PC-9 (cell line): ENCODE data around the gene ACSS3. TPM values are rescaled to one million over a fixed set of nuclear protein-coding genes. Genes with fewer than 3 reads are reported as not detected.

ENCODE experiments used
- BruUV-seq: library from RNA; stranded (reverse); fragments of 400-500 nt; replicated peaks from 2 replicates; lab custom pipeline; 2021; lab: Mats Ljungman, UMichigan
- CTCF ChIA-PET: fragments of 300-600 bp; sonication (Branson Sonifier 250); formaldehyde crosslinking; loops from one replicate; lab custom pipeline; 2022; ENCODE audit warnings: antibody characterized with exemption; lab: Charles Lee
- POLR2A ChIA-PET: fragments of 300-600 bp; sonication (Branson Sonifier 250); formaldehyde crosslinking; loops from one replicate; lab custom pipeline; 2022; ENCODE audit warnings: antibody characterized with exemption; ENCODE audit not compliant: unreplicated experiment; lab: Charles Lee
- DNase-seq, 2 experiments: peaks; one replicate each; pipeline versions ENCODE4 v3.0.0 to v3.0.0-alpha.2; 2015 to 2022; ENCODE audit warnings: mixed read lengths in 1 of 2
- H2AFZ ChIP-seq: fragments of 200-600 bp; sonication (generic); 2 replicates; pipeline ENCODE4 v1.8.1; 2017; ENCODE audit warnings: antibody characterized with exemption
- H3F3A ChIP-seq: fragments of 200-600 bp; sonication (generic); 2 replicates; pipeline ENCODE4 v1.8.1; 2017; ENCODE audit warnings: antibody characterized with exemption, mild to moderate bottlenecking, low read depth; ENCODE audit not compliant: insufficient read depth
- H3K27ac ChIP-seq: fragments of 200-600 bp; sonication (generic); 2 replicates; pipeline ENCODE4 v1.6.1; 2016; ENCODE audit warnings: mixed run types
- H3K27me3 ChIP-seq: fragments of 200-600 bp; sonication (generic); 2 replicates; pipeline ENCODE4 v1.6.1; 2016; ENCODE audit warnings: low read depth, mixed run types; ENCODE audit not compliant: insufficient read depth
- H3K36me3 ChIP-seq: fragments of 200-600 bp; sonication (generic); 2 replicates; pipeline ENCODE4 v1.6.1; 2016; ENCODE audit warnings: low read depth, mixed run types
- H3K4me1 ChIP-seq: fragments of 200-600 bp; sonication (generic); replicated peaks from 2 replicates; pipeline ENCODE4 v1.6.1; 2016; ENCODE audit warnings: mixed run types; ENCODE audit not compliant: insufficient read depth
- H3K4me2 ChIP-seq: fragments of 200-600 bp; sonication (generic); 2 replicates; pipeline ENCODE4 v1.6.1; 2017; ENCODE audit warnings: mixed run types
- H3K4me3 ChIP-seq: fragments of 200-600 bp; sonication (generic); 2 replicates; pipeline ENCODE4 v1.6.1; 2016; ENCODE audit warnings: mixed run types
- H3K79me2 ChIP-seq: fragments of 200-600 bp; sonication (generic); 2 replicates; pipeline ENCODE4 v1.6.1; 2017; ENCODE audit warnings: low read depth, mixed run types
- H3K9me2 ChIP-seq: fragments of 200-600 bp; sonication (generic); 2 replicates; pipeline ENCODE4 v1.8.1; 2017; ENCODE audit warnings: mild to moderate bottlenecking; ENCODE audit not compliant: insufficient read depth
- H3K9me3 ChIP-seq: fragments of 200-600 bp; sonication (generic); 2 replicates; pipeline ENCODE4 v1.8.1; 2016; ENCODE audit warnings: low read depth; ENCODE audit not compliant: insufficient read depth
- H4K20me1 ChIP-seq: fragments of 200-600 bp; sonication (generic); 2 replicates; pipeline ENCODE4 v1.8.1; 2017; ENCODE audit not compliant: insufficient read depth
- CTCF ChIP-seq: fragments of 200-600 bp; sonication (generic); conservative IDR thresholded peaks from 2 replicates; pipeline ENCODE4 v1.6.1; 2017; ENCODE audit warnings: mixed run types, antibody characterized with exemption, mild to moderate bottlenecking, moderate library complexity
- EZH2 ChIP-seq: fragments of 200-600 bp; sonication (generic); IDR thresholded peaks from 2 replicates; pipeline ENCODE4 v1.8.0; 2017; ENCODE audit warnings: antibody characterized with exemption, low read depth
- intact Hi-C: fragments of 100-400 bp; cut with micrococcal nuclease; formaldehyde crosslinking; loops from one replicate; pipeline ENCODE4 v1.10.0; 2022; ENCODE audit not compliant: unreplicated experiment
- total RNA-seq: library from RNA; stranded (reverse); gene quantifications from 2 replicates; pipeline ENCODE4 v1.2.3, GENCODE V29; 2021

ACSS3 gene
- total RNA-seq, 1 experiment from 2014 or later = 8.5 TPM

DNA sequence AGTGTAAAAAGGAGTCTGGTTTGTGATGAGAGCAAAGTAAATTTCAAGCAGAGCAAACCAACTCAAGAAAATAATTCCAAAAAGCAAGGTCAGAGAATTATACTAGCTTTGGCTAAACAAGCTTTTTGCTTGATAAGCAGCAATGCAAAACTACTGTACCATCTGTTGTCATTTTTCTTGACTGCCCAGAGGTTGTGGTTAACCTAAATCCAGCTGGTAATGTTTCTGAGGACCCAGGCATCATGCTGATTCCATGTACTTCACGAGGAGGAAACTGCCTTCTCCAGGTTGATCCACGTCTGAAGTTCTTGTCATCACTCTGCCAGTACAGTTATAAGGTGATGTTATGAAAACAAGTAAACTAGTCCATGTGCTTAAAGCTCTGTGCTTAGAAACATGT, 185.2 kb downstream of the ACSS3 start:
- ChIA-PET CTCF (no interaction called here), POLR2A (no interaction called here)
- Histone ChIP-seq H4K20me1 (no peaks in the 10 kb centered on the region), H3K79me2 (no peaks in the 10 kb centered on the region), H3K4me3 (no peak overlapping the region), H3K4me1 (no peaks in the 10 kb centered on the region), H3F3A (no peaks in the 10 kb centered on the region), H2AFZ (no peak overlapping the region), H3K9me2 (no peaks in the 10 kb centered on the region), H3K27me3 (no peaks in the 10 kb centered on the region), H3K9me3 (no peaks in the 10 kb centered on the region), H3K27ac (no peak overlapping the region), H3K36me3 (no peaks in the 10 kb centered on the region), H3K4me2 (no peak overlapping the region)
- DNase-seq = no peak
- no TSS peak for BruUV-seq
- TF ChIP-seq EZH2 (no peak), CTCF (no peak)
- intact Hi-C loops = no loop called here

DNA sequence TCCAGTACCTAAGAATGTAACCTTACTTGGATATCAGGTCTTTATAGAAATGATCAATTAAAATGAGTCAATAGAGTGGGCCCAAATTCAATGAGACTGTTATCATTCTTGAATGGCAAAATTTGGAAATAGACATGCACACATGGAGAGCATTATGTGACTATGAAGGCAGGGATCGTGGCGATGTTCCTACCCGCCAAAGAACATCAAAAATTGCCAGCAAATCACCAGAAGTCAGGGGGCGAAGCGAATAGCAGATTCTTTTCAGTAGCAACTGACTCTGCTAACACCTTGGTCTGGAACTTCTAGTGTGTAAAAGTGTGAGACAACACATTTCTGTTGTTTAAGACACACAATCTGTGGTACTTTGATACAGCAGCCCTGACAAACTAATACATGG, 192.5 kb downstream of the ACSS3 start:
- intact Hi-C loops = no loop called here
- Histone ChIP-seq H3K9me2 (no peaks in the 10 kb centered on the region), H3K79me2 (no peaks in the 10 kb centered on the region), H3F3A (no peaks in the 10 kb centered on the region), H2AFZ (no peak overlapping the region), H3K36me3 (no peaks in the 10 kb centered on the region), H3K27ac (no peak overlapping the region), H4K20me1 (no peaks in the 10 kb centered on the region), H3K4me2 (no peak overlapping the region), H3K9me3 (no peaks in the 10 kb centered on the region), H3K4me1 (no peaks in the 10 kb centered on the region), H3K27me3 (no peaks in the 10 kb centered on the region), H3K4me3 (no peak overlapping the region)
- BruUV-seq = no TSS peak
- DNase-seq = no peak
- ChIA-PET CTCF (no interaction called here), POLR2A (no interaction called here)
- TF ChIP-seq EZH2 = no peak
- no peak for TF ChIP-seq CTCF

GRCh38 chr12:81274637-81275529, 197.0 kb downstream of the ACSS3 start:
- Histone ChIP-seq H3F3A (no peaks in the 10 kb centered on the region), H3K79me2 (no peaks in the 10 kb centered on the region), H4K20me1 (no peaks in the 10 kb centered on the region), H3K27me3 (no peaks in the 10 kb centered on the region), H3K36me3 (no peaks in the 10 kb centered on the region), H3K9me3 (no peaks in the 10 kb centered on the region), H3K4me2 (no peak overlapping the region), H3K4me3 (no peak overlapping the region), H3K27ac (no peak overlapping the region), H2AFZ (no peak overlapping the region), H3K4me1 (no peaks in the 10 kb centered on the region), H3K9me2 (no peaks in the 10 kb centered on the region)
- DNase-seq = no peak
- ChIA-PET CTCF (no interaction called here), POLR2A (no interaction called here)
- no TSS peak for BruUV-seq
- intact Hi-C loops = no loop called here
- TF ChIP-seq CTCF (no peak), EZH2 (no peak)
